ENCODE measurements around the gene POU4F3.

The POU4F3 gene

GRCh38 chr5:146337264-146337904, 1.3 kb upstream of the POU4F3 start:
- TF ChIP-seq, protein P1, sequence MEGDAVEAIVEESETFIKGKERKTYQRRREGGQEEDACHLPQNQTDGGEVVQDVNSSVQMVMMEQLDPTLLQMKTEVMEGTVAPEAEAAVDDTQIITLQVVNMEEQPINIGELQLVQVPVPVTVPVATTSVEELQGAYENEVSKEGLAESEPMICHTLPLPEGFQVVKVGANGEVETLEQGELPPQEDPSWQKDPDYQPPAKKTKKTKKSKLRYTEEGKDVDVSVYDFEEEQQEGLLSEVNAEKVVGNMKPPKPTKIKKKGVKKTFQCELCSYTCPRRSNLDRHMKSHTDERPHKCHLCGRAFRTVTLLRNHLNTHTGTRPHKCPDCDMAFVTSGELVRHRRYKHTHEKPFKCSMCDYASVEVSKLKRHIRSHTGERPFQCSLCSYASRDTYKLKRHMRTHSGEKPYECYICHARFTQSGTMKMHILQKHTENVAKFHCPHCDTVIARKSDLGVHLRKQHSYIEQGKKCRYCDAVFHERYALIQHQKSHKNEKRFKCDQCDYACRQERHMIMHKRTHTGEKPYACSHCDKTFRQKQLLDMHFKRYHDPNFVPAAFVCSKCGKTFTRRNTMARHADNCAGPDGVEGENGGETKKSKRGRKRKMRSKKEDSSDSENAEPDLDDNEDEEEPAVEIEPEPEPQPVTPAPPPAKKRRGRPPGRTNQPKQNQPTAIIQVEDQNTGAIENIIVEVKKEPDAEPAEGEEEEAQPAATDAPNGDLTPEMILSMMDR (IDR thresholded peaks at IDR 0.05; ENCODE audit: extremely low read depth, insufficient read depth, missing control alignments), result no peak
- no peak for DNase-seq (ENCODE audit: low spot score)
- in situ Hi-C loops (cut with MboI; ENCODE audit: low pct_unique_long_range_greater_than_20kb, low sequenced_read_pairs, unreplicated experiment), result no loop called here

- in situ Hi-C loops (cut with MboI; ENCODE audit: low pct_unique_long_range_greater_than_20kb, low sequenced_read_pairs, unreplicated experiment), result no loop called here
- DNase-seq (ENCODE audit: low spot score), result no peak
- TF ChIP-seq, protein P1 (IDR thresholded peaks at IDR 0.05; ENCODE audit: extremely low read depth, insufficient read depth, missing control alignments), result no peak
Observed at GRCh38 chr5:146337928-146338327, 711 bp upstream of the POU4F3 start.

DNA sequence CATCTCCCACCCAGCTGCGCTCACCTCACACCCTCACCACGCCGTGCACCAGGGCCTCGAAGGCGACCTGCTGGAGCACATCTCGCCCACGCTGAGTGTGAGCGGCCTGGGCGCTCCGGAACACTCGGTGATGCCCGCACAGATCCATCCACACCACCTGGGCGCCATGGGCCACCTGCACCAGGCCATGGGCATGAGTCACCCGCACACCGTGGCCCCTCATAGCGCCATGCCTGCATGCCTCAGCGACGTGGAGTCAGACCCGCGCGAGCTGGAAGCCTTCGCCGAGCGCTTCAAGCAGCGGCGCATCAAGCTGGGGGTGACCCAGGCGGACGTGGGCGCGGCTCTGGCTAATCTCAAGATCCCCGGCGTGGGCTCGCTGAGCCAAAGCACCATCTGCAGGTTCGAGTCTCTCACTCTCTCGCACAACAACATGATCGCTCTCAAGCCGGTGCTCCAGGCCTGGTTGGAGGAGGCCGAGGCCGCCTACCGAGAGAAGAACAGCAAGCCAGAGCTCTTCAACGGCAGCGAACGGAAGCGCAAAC, 1.1 kb downstream of the POU4F3 start:
- no peak for DNase-seq (ENCODE audit: low spot score)
- TF ChIP-seq, protein P1 (IDR thresholded peaks at IDR 0.05; ENCODE audit: extremely low read depth, insufficient read depth, missing control alignments), result no peak
- in situ Hi-C loops (cut with MboI; ENCODE audit: low pct_unique_long_range_greater_than_20kb, low sequenced_read_pairs, unreplicated experiment), result no loop called here

DNA sequence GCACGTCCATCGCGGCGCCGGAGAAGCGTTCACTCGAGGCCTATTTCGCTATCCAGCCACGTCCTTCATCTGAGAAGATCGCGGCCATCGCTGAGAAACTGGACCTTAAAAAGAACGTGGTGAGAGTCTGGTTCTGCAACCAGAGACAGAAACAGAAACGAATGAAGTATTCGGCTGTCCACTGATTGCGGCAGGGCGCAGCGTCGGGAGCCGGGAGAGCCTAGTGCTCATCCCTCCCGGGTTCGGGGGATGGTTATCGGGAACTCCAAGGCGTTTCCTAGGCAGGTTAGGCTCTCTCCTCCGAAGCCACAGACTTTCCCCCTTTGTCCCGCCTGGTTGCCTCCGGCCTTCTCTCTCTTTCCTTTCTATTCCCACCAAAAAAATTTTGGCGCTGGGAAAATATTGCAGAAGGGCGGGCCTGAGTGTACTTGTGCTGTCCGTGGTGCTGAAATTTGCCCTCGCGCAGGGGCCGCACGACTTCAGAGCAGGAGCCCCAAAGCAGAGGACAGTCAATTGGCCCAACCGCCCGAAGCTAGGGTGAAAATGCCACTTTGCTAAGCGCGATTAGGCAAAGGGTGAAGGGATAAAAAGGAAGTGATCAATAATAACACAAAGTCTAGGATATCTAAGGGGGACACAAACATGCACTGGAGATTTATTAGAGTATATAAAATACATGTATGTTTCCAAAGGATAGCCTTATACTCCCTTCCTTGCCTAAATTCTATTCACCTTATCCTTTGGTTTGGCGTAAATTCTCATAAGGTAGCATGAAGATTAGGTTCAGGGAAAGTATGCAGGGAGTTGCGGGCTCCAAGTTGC, 1.8 kb downstream of the POU4F3 start:
- in situ Hi-C loops (cut with MboI; ENCODE audit: low pct_unique_long_range_greater_than_20kb, low sequenced_read_pairs, unreplicated experiment), result no loop called here
- TF ChIP-seq, protein P1 (IDR thresholded peaks at IDR 0.05; ENCODE audit: extremely low read depth, insufficient read depth, missing control alignments), result no peak
- peak; percentile 71 for DNase-seq (ENCODE audit: low spot score)

DNA sequence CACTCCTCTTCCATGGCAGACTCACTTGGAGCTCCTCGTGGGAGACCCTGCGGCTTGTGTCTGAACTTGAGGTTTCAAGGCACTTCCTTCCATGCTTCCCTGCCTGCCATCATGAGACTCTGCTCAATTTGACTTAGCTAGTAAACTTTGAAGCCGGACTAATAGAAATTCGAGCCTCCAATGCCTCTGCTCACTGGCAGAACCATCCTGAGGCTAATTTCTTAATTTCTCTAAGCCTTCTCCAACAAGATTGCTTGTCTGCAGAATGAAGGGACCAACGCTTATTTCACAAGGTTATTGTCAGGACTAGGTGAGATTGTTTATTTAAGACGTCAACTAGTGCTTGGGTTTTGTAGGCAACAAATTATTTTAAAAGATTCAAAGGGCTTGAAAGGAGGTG, 3.2 kb downstream of the POU4F3 start:
- DNase-seq (ENCODE audit: low spot score), result no peak
- in situ Hi-C loops (cut with MboI; ENCODE audit: low pct_unique_long_range_greater_than_20kb, low sequenced_read_pairs, unreplicated experiment), result no loop called here
- TF ChIP-seq, protein P1 (IDR thresholded peaks at IDR 0.05; ENCODE audit: extremely low read depth, insufficient read depth, missing control alignments), result no peak

- TF ChIP-seq, protein P1 (IDR thresholded peaks at IDR 0.05; ENCODE audit: extremely low read depth, insufficient read depth, missing control alignments), result no peak
- in situ Hi-C loops (cut with MboI; ENCODE audit: low pct_unique_long_range_greater_than_20kb, low sequenced_read_pairs, unreplicated experiment), result no loop called here
- no peak for DNase-seq (ENCODE audit: low spot score)
Observed at GRCh38 chr5:146342519-146342881, 3.9 kb downstream of the POU4F3 start.
